ENCODE results near the gene TMC4.

TMC4 gene

DNA sequence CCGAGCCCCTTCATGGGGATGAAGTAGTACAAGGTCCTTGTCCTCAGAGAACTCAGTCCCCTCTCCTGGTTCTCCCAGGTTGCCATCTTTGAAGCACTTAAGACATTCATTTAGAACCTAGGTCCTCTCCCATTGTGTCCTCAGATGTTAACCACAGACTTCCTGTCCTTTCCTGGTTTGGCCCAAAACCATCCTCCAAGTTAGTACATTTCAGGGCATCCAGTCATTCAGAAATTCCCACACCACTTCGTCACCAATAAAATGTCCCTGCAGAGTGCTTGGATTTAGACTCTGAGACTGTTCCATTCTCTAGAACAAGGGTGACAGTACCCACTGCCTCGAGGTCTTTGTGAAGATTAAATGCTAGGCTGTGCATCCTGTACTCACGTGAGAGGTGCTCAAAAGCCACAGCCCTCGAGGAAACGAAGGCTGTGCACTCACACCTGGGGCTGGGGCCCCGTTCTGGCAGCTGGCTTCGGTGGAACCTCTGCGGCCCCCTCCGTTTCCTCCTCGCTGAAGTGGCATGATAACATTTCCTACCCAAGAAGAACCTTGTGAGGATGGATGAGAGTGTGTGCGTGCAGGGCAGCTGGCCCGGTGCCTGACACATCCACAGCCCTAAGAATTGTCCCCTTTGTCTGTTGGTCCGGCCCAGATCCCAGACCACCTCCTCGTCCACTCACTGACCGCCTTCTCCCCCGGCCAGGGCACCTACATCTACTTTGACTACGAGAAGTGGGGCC, 18.2 kb downstream of the TMC4 start:
- DNase-seq (ENCODE audit: low spot score), result no peak

DNA sequence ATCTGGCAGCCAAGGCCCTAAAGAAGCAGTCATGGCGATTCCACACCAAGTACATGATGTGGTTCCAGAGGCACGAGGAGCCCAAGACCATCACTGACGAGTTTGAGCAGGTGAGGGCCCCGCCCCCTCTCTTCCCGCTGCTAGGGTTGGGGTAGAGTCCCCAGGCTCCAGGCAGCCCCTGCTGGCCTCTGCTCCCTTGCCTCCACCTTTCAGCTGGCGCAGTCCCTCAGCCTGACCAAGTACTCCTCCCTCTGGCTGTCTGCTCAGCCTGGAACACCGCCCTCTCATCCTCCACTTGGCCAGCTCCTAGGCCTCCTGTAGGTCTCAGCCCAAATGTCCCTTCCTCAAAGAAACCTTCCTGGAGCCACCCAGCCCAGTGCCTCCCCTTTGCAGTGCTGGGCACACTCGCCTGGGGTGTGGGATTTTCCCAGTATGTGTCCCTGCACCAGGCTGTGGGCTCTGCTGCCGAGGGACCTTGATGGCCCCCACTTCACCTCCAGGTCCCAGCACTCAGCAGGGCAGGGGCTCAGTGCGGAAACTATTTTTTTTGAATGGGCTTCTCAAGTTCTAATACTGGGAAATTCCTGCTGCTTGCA, 19.1 kb downstream of the TMC4 start:
- no peak for DNase-seq (ENCODE audit: low spot score)

DNA sequence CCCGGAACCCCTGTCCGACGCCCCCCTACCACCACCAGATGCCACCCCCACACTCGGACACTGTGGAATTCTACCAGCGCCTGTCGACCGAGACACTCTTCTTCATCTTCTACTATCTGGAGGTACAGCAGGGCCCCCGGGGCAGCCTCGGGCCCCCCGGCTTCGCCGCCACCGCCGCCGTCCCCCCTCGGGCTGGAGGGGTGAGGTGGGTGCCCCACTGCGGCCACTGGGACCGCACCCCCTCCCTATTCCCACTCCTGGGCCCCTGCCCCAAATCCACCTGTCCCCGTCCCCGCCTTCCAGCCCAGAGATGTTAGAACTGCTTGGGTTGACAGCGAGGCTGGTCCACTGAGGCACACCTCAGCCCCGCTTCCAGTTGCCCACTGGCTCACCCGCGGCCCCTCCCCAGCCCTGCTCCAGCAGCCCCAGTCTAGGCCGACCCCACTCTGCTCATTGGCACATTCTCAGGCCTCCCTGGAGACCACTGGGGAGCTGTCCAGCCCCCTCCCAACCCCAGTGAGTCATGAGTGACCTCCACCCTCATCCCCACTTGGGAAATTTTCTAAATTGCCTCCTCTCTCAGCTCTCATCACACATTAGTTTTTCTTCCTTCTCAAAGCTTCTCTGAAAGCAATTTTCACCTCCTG, 20.0 kb downstream of the TMC4 start:
- no peak for DNase-seq (ENCODE audit: low spot score)

DNA sequence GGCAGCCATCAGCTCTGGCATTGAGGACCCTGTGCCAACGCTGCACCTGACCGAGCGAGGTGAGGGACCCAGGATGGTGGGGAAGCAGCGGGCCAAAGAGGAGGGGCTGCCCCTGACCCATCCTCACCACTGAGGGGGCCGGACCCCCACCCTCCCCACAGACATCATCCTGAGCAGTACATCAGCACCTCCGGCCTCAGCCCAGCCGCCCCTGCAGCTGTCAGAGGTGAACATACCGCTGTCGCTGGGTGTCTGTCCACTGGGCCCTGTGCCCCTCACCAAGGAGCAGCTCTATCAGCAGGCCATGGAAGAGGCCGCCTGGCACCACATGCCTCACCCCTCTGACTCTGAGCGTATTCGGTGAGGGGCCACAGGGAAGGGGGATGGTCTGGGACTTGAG, 20.7 kb downstream of the TMC4 start:
- no peak for DNase-seq (ENCODE audit: low spot score)

DNA sequence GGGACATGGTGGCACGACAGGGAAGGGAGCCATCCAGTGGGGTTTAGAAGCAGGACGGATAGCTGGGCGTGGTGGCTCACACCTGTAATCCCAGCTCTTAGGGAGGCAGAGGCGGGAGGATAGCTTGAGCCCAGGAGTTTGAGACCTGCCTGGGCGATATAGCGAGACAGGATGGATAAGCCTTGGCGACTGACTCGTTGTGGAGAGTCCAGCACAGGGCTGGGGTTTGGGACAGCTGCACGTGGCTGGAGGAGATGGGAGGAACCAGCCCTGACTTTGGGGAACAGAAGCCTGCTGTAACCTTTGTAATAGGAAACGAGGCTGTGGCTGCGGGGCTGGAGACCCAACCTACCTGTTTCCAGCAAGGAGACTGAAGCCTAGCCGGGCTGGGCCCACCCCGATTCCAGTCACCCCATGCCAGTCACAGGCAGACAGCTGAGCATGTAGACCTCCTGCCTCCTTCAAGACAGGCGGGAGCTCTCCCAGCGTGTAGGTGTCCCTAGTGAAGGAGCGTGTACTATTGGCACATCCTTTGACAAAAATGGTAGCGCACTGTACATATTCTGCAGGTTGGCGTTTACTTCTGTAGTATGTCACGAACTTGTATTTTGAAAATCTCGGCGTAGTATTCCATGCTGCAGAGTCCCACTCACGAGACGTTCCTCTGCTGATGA, 21.5 kb downstream of the TMC4 start:
- no peak for DNase-seq (ENCODE audit: low spot score)

DNA sequence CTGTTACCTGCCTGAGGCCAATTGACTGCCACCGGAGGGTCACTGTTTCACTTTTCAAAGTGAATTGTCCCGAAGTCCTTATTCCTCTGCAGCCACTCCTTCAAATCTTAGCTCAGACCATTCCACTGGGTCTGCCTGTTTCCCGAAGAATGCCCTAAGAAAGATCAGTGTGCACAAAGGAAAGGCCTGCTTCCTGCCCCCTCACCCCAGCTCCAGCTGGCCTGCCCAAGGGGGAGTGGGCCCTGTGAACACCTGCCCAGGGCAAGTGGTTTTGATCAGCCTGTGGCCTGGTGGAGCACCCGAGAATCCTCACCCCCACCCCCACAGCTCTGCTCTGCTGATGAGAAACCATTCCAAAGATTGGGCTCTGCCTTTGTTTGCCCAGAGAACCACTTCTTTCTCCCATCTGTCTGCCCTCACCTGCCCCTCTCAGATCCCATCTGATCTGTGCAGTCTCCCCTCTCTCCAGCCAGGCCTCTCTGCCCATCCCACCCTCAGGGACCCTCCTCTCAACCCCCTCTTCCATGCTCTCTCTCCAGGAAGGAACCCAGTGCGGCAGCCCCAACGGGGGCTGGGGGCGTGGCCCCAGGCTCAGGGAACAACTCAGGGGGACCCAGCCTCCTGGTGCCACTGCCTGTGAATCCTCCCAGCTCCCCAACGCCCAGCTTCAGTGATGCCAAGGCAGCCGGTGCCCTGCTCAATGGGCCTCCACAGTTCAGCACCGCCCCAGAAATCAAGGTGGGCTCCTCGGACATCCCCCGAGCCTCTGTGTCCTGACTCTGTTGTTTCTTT, 23.7 kb downstream of the TMC4 start:
- DNase-seq (ENCODE audit: low spot score), result no peak

DNA sequence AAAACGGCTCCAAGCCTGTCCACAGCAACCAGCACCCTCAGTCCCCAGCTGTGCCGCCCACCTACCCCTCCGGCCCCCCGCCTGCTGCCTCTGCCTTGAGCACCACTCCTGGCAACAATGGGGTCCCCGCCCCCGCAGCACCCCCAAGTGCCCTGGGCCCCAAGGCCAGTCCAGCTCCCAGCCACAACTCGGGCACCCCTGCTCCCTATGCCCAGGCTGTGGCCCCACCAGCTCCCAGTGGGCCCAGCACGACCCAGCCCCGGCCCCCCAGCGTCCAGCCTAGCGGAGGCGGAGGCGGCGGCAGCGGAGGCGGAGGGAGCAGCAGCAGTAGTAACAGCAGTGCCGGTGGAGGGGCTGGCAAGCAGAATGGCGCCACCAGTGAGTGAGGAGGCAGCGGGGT, 24.8 kb downstream of the TMC4 start:
- DNase-seq (ENCODE audit: low spot score), result no peak

DNA sequence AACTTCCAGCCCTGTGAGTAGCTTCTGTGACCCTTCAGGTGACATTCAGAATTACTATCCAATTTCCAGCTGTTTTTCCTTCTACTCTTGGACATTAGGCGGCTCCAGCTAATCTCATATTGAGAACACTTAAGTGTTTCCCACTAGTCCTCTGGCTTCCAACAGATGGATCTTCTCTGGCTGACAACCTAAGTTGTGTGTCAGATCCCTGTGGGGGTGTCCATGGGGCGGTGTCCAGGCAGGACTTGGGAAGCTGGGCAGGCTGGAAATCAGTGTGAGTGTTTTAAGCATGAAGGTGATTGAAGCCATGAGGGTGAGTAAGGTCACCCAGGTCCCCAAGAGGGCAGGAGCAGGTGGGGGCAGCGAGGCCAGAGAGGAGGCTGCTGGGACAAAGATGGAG, 25.3 kb downstream of the TMC4 start:
- DNase-seq (ENCODE audit: low spot score), result no peak

DNA sequence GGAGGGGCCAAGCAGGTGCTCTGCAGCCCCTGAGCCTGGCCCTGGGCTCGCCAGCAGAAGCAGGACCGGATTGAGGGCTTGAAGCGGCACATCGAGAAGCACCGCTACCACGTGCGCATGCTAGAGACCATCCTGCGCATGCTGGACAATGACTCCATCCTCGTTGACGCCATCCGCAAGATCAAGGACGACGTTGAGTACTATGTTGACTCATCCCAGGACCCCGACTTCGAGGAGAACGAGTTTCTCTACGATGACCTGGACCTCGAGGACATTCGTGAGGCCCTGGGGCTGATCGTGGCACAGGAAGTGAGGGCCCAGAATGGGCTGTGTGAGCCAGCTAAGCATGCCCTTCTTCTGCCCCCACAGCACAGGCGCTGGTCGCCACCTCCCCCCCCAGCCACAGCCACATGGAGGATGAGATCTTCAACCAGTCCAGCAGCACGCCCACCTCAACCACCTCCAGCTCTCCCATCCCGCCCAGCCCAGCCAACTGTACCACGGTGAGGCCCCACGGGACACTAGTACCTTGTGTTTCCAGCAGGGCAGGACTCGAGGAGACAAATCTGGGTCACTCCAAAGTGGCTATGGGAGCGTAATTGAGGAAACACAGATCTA, 27.3 kb downstream of the TMC4 start:
- no peak for DNase-seq (ENCODE audit: low spot score)

DNA sequence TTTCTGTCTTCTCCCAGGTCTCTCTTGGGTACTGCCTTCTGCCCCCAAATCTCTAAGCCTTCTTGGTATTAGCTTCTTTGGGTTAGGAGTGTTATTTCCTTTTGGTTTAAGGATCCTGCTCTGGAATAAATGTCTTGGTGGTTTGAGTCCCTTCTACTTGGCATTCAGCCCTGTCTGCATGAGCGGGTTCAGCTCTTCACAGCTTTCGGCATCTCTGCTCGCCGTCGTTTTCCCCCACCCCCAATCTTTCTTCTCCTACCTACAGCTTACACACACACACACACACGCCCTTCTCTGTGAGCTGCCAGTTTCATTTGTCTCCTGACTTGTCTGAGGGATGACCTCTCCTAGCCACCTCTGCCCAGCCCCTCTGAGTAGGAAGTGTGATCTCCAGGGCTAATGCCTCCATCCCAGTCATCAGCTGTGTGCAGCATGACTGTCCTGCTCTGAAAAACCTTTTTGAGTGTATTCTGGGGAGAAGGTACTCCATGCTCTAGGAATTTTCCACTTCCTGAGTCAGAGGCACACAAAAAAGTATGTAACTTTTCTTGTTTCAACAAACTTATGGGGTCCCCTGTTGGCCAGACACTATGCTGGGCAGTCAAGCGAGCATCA, 30.7 kb downstream of the TMC4 start:
- DNase-seq (ENCODE audit: low spot score), result no peak

DNA sequence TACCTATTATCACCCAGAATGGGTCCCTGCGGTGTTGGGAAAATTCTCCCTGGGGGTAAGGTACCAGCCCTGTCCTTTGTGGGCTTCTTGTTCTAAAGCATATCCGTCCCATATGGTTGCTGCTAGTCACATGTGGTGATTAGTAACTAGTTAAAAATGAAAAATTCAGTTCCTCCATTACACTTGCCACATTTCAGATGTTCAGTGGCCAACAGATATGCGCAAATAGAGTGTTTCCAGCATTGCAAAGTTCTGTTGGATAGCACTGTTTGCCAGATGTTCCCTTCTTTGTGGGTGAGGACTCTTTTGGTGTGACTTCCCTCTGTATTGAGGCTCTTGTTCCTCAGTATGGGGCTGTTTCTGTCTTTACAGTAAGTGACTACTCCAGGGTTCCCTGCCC, 31.6 kb downstream of the TMC4 start:
- no peak for DNase-seq (ENCODE audit: low spot score)

DNA sequence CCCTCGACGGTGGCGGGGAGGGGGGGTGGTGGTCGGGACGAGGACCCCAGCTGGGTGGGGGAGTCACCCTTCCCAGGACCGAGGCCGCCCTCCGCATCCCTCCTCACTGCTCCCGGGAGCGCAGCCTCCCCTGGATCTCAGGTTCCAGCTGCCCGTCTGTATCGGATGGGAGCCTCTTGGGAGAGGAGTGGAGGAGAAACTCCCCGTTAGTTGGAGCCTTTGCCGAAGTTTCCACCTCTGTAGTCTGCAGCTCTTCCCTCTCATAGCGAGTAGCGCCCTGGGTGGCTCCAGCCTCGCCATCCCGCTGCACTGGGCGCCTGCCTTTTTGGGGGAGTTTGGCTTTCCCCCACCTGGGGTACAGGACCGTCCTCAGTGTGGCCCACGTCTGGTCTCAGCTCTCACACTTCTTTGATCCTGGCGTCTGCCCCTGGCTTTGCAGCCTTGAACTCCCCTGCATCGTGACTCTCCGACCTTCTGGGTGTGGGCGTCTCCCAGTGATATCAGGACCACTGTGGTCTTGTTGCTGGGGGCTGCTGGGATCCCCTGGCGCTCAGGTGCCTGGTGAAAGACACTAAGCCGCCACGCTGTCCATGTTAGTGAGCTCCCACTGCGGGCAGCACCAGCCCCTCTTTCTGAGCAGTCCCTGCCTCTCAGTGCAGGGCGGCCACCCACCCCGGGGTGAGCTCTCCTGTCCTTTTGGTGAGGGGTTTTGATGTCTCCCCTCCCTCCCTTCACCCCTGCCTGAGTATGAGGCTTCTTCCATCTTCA, 34.3 kb downstream of the TMC4 start:
- DNase-seq (ENCODE audit: low spot score), result no peak

DNA sequence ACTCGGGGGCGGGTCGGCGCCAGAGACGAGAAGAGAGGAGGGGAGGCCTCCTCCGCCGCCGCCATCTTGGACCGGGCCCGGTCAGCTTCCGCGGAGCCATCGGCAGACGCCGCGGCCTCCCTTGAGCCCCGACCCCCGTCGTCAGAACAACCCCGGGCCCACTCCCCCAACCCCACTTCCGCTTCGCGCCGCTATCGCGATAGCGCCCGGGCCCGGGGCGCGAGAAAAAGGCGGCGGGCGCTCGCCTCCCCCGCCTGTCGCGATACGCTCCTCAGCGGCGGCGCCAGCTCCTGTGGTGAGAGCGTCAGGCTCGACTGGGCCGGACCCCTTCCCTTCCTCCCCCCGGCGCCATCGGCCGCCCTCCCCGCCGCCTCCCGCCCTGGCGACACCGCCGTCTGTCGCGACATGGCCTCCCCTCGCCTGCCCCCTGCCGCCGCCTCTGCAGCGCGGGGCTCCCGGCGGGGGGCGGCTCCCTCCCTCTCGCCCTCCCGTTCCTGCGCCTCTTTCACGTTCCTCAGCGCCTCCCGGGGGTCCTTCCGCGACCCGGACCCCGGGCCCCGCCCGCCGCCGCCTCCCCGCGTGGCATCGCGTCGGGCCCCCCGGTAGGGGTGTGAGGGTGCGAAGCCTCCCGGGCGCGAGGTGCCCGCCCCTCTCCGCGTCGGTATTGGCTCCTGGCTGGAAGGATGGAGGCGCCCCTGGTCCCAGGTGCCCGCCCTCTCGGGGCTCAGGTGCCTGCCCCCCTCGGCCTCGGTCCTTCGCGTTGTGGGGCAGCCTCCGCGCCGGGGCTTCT, 35.1 kb downstream of the TMC4 start, which contains the start of gene CNOT3:
Gene CNOT3, plus strand, starts transcription at position 64 of the 790 bp plus-strand sequence. CDS start 5,217 bp downstream, outside the sequence.
- DNase-seq (ENCODE audit: low spot score), result no peak

DNA sequence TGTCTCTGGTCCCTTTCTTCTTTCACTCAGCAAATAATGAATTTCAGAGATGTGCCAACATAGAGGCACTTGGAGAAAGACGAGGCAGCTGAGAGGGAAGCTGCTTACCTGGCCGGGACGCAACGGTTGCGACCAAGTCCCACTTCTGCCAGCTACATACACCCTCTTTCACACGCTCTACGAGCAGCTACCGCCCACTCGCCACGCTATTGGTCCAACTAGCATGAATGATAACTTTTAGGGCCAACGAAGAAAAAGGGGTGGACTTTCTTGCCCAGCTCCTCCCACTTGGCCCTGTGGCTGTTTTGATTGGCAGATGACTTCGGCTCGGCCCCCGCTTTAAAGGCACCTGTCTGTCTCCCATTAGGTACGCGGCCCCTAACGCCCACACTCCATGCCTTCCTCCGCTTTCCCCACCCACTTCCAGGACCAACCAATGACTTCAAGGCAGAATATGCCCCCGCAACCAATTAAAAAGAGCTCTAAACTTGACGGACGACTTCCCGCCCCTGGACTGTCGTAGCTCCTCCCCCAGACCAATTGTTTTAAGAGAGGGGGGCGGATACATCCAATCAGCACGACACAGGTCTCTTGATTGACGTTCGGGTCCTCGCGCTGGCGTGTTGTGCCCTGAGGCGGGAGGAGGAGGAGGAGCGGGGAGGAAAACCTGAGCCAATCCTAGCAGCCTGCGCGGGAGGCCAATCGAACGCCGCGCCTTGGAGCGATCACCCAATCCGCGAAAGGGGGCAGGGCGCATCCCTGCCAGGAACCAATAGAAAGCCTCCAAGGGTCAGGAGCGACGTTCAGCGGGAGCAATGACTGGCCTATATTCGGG, 35.9 kb downstream of the TMC4 start:
- DNase-seq (ENCODE audit: low spot score), result peak; percentile 100

DNA sequence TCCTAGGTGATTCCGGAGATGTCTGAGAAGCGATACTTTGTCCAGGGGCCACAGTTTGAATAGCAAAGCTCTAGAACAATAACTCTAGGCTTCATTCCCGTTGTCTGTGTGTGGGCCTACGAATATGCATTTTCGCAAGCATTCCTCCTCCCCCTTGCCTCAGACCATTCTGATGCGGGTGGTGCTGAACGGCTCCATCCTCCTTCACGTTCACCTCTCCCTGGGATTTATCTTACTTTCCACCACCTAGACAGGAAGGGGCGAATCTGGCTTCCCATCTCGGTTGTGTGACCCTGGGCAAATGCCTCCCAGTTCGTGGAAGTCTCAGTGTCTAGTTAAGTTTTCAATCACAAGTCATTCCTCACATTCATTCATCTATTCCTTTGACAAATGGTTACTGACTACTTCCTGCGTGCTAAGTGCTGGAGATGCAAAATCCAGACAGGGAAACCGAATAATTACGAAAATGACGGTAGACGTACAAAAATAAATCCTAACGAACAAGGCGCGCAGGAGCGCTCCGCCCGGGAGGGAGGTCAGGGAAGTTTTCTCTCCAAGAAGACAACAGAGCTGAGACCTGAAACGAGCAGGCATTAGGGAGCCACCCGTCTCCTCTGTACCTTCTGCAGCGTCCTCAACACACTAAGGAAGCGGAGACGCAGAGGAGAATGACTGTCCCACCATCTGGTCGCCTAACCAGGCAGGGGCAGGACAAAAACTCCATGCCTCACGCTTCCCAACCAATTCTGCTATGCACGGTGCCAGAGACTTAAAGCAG, 36.7 kb downstream of the TMC4 start:
- peak; percentile 50 for DNase-seq (ENCODE audit: low spot score)

DNA sequence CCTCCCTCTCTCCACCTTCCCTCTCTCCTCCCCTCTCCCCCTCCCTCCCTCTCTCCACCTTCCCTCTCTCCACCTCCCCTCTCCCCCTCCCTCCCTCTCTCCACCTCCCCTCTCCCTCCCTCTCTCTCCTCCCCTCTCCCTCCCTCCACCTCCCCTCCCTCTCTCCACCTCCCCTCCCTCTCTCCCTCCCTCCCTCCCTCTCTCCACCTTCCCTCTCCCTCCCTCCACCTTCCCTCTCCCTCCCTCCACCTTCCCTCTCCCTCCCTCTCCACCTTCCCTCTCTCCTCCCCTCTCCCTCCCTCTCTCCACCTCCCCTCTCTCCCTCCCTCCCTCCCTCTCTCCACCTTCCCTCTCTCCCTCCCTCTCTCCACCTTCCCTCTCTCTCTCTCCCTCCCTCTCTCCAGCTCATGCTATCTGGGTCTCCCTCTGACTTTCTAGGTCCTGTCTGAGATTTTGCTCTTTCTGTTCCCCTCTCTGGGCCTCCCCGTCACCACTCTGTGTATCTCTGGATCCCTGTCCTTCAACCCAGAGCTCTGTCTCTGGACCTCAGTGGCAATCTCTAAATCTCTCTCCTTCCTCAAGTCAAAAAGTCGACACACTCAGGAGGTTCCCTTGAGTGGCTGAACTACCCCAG, 38.9 kb downstream of the TMC4 start:
- no peak for DNase-seq (ENCODE audit: low spot score)

DNA sequence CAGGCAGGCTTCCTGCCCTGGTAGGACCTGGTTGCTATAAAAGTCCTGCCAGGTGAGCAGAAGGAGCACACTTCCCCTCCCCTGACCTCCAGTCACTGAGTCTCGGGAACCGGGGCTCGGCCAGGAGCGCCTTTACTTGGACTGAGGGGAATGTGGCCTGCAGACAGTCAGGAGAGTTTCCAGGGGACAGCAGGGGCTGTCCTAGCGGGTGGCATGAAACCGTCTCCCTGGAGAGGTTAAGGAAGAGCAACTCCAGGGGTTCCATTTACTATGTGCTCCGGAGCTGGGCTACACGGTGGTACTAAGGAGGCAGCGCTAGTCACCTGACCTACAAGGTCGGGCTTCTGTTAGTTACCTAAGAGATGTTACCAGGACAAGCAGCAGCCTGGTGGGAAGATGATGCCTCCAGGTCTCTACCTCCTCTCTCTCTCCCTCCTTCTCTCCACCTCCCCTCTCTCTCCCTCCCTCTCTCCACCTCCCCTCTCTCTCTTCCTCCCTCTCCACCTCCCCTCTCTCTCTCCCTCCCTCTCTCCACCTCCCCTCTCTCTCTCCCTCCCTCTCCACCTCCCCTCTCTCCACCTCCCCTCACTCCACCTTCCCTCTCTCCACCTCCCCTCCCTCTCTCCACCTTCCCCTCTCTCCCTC, 39.5 kb downstream of the TMC4 start:
- no peak for DNase-seq (ENCODE audit: low spot score)

Data from SW480 (cell line).